HL-60 (cell line): ENCODE results near the gene FMNL2.
"Not testable (repeated sequence)": the region's sequence is repeated elsewhere in the genome, so short reads cannot be mapped to it uniquely, and the experiment has no call there.

Source experiments
- DNase-seq, 2 experiments: peaks; one replicate each; pipeline ENCODE4 v3.0.0-alpha.2; 2010 to 2020; ENCODE audit warnings: low read depth in 1 of 2, low spot score in 1 of 2
- H3K27ac ChIP-seq: fragments of 250-450 bp; sonication (Bioruptor Pico); replicated peaks from 2 replicates; pipeline ENCODE4 v1.5.1; 2020; ENCODE audit warnings: mild to moderate bottlenecking, moderate library complexity
- H3K27me3 ChIP-seq: fragments of 250-450 bp; sonication (Bioruptor Pico); 2 replicates; pipeline ENCODE4 v1.5.1; 2021; ENCODE audit warnings: mild to moderate bottlenecking, moderate library complexity; ENCODE audit not compliant: insufficient read depth, poor library complexity, severe bottlenecking
- H3K4me3 ChIP-seq: replicated peaks from 2 replicates; pipeline ENCODE4 v1.5.1; 2011; ENCODE audit warnings: mild to moderate bottlenecking, control low read depth, low read length; ENCODE audit not compliant: insufficient read depth
- GABPA ChIP-seq: IDR thresholded peaks from 2 replicates; pipeline ENCODE4 v1.6.1; 2012; ENCODE audit warnings: low read depth
- POLR2AphosphoS5 ChIP-seq: IDR thresholded peaks from 2 replicates; pipeline ENCODE4 v1.6.1; 2012; ENCODE audit warnings: low read depth
- SPI1 ChIP-seq: IDR thresholded peaks from 2 replicates; pipeline ENCODE4 v1.6.1; 2012; ENCODE audit warnings: low read depth, mild to moderate bottlenecking, borderline replicate concordance
- TF ChIP-seq, protein P1 (sequence below): IDR thresholded peaks from 2 replicates; pipeline ENCODE4 v1.6.1; 2012; ENCODE audit warnings: low read depth; ENCODE audit not compliant: insufficient replicate concordance
- TF ChIP-seq, protein P2 (sequence below): IDR thresholded peaks from one replicate; pipeline ENCODE4 v1.5.1; 2011; ENCODE audit warnings: low read length, control low read depth, inconsistent platforms; ENCODE audit not compliant: insufficient read depth

The FMNL2 gene

DNA sequence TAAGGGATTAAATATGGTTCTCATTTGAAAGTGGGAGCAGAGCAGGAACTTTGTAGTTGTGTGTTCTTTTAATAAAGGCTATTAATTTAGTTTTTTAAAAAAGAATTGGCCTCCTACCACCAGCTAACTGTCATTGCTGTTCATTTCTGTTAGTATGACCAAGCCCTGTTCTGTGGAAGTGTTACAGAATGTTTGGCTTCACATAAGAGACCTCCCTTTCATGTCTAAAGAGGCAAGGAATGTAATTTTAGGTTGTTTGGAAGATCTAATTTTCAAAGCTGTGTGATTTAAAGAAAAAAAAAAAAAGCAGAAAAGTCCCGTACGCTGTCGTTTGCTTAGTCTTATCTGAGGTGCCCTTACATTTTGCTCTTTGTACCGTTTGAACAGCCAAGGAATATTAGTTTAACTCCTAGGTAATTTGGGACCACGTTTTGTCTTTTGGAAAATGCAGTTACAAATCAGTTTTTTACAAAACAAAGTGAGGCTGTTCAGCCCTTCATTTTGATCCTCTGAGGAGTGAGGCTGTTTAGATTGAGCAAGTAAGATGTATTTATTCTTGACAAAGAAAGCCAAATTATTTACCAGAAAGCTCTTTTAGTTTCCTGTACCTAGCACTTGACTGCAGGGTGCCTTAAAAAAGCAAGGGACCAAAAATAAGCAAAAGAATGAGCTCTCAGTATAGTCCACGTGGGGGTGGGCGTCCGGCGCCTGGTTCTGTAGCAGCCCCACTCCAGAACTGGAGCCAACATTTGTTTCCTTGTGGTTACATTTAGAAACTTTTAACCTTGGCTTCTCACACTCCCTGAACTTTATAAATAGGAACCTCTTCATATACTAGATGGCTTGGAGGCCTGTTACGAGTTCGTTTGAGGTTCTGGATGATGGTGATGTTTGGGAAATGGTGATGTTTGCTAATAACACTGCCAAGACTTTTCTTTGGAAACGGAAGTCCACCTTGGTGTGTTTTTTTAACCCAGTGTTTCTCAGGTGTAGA is 136.2 kb downstream of the FMNL2 start:
- H3K27me3 ChIP-seq = no peaks in the 10 kb centered on the region
- no peak overlapping the region for H3K27ac ChIP-seq
- TF ChIP-seq POLR2AphosphoS5 (no peak), GABPA (no peak), SPI1 (no peak)
- TF ChIP-seq, protein P1, sequence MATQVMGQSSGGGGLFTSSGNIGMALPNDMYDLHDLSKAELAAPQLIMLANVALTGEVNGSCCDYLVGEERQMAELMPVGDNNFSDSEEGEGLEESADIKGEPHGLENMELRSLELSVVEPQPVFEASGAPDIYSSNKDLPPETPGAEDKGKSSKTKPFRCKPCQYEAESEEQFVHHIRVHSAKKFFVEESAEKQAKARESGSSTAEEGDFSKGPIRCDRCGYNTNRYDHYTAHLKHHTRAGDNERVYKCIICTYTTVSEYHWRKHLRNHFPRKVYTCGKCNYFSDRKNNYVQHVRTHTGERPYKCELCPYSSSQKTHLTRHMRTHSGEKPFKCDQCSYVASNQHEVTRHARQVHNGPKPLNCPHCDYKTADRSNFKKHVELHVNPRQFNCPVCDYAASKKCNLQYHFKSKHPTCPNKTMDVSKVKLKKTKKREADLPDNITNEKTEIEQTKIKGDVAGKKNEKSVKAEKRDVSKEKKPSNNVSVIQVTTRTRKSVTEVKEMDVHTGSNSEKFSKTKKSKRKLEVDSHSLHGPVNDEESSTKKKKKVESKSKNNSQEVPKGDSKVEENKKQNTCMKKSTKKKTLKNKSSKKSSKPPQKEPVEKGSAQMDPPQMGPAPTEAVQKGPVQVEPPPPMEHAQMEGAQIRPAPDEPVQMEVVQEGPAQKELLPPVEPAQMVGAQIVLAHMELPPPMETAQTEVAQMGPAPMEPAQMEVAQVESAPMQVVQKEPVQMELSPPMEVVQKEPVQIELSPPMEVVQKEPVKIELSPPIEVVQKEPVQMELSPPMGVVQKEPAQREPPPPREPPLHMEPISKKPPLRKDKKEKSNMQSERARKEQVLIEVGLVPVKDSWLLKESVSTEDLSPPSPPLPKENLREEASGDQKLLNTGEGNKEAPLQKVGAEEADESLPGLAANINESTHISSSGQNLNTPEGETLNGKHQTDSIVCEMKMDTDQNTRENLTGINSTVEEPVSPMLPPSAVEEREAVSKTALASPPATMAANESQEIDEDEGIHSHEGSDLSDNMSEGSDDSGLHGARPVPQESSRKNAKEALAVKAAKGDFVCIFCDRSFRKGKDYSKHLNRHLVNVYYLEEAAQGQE = no peak
- H3K4me3 ChIP-seq = no peak overlapping the region
- DNase-seq = no peak

DNA sequence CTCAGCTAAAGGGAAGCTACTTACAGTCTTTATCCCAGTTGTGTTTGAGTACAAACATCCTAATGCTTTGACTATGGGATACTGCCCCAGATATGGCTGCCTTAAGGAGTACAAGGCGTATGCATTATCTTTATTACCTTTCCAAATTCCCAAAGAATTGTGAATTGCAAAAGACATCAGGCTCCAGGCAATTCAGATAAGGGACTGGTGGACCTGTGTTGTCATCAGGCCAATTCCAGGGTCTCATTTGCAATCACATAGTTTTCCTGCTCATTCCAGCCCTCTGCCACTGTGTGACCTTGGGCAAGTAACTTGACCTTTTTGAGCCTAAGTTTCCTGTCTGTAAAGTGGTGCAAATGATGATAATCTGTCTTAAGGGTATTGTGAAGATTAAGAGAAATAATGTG is 137.5 kb downstream of the FMNL2 start:
- Histone ChIP-seq H3K27ac (no peak overlapping the region), H3K27me3 (no peaks in the 10 kb centered on the region), H3K4me3 (no peak overlapping the region)
- no peak for DNase-seq
- TF ChIP-seq GABPA (no peak), POLR2AphosphoS5 (no peak), SPI1 (no peak)
- TF ChIP-seq, protein P2, sequence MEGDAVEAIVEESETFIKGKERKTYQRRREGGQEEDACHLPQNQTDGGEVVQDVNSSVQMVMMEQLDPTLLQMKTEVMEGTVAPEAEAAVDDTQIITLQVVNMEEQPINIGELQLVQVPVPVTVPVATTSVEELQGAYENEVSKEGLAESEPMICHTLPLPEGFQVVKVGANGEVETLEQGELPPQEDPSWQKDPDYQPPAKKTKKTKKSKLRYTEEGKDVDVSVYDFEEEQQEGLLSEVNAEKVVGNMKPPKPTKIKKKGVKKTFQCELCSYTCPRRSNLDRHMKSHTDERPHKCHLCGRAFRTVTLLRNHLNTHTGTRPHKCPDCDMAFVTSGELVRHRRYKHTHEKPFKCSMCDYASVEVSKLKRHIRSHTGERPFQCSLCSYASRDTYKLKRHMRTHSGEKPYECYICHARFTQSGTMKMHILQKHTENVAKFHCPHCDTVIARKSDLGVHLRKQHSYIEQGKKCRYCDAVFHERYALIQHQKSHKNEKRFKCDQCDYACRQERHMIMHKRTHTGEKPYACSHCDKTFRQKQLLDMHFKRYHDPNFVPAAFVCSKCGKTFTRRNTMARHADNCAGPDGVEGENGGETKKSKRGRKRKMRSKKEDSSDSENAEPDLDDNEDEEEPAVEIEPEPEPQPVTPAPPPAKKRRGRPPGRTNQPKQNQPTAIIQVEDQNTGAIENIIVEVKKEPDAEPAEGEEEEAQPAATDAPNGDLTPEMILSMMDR = no peak
- TF ChIP-seq, protein P1 = no peak

DNA sequence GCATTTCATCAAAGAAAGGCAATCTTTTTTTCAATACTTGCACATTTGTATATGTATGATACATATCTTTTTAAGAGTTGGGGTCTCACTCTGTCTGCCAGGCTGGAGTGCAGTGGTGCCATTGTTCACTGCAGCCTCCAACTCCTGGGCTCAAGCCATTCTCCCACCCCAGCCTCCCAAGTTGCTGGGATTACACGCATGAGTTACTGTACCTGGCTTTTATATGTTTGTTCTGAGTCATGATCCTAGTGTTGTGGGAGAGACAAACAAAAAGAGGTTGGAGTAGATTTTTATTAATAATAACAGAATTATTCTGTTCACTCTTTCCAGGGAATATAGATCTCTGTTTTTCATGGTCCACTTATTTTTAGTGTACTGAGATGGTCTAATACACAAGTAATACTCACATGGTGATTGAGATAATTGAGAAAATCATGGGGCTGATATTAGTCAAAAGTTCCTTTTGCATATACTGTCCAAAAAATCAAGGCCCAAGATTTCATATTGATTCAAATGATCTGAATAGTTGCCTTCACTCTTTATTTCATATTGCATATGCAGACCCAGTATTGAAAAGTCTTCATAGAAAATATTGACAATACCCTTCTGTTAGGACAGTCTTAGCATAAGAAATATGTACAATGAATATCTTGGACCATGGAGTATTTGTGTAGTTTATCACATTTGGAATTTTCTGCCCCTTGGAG is 138.3 kb downstream of the FMNL2 start:
- DNase-seq = no peak
- Histone ChIP-seq H3K27ac (no peak overlapping the region), H3K4me3 (no peak overlapping the region), H3K27me3 (no peaks in the 10 kb centered on the region)
- TF ChIP-seq SPI1 (no peak), POLR2AphosphoS5 (no peak), GABPA (no peak)
- TF ChIP-seq, protein P2 = no peak
- TF ChIP-seq, protein P1 = no peak

DNA sequence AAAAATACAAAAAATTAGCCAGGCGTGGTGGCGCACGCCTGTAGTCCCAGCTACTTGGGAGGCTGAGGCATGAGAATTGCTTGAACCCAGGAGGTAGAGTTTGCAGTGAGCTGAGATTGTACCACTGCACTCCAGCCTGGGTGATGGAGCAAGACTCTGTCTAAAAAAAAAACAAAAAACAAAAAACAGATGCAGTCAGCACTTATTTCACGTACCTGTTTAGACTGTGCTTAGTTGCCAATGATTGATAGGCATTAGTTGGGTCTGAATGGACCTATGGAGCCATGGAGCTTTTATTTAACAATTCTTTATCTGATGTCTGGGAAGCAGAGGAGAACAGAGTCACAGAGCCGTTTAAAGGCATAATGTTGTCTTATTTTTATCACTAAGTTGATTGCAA is 139.5 kb downstream of the FMNL2 start:
- not testable (repeated sequence) for H3K27ac ChIP-seq, H3K4me3 ChIP-seq, DNase-seq, H3K27me3 ChIP-seq
